Erythroblast (primary cell): ENCODE measurements around the gene SPOCK1.

Experiments used
- GATA1 ChIP-seq: IDR thresholded peaks from 2 replicates; pipeline ENCODE4 v1.6.1; 2011; ENCODE audit warnings: low read depth, mild to moderate bottlenecking, control low read depth, low read length, moderate library complexity
- POLR2A ChIP-seq: IDR thresholded peaks from 2 replicates; pipeline ENCODE4 v1.6.1; 2011; ENCODE audit warnings: mild to moderate bottlenecking, low read length

DNA sequence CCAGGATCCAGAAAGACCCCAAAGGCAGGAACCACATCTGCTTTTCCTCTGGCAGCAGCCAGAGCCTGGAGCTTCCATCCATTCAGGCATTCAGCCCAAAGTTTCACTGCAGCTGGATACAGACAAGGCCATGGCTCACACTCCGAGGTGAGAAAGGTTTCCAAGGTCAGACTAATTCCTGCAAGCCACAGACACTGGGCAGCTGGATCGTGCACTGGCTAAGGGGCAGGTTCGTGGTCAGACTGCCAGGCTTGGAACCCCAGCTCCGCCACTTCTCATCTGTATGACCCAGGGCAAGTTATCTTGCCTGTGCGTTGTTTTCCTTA, 36.9 kb downstream of the SPOCK1 start:
- TF ChIP-seq POLR2A (no peak), GATA1 (no peak)
